Islet precursor cell (in vitro differentiated cells): ENCODE measurements around the gene CEP164.
"Not testable (repeated sequence)": the region's sequence is repeated elsewhere in the genome, so short reads cannot be mapped to it uniquely, and the experiment has no call there.

Experiments
- DNase-seq: peaks from one replicate; pipeline ENCODE4 v3.0.0-alpha.2; 2018

CEP164 gene

GRCh38 chr11:117399100-117399840 lies 71.6 kb downstream of the CEP164 start:
- DNase-seq = not testable (repeated sequence)

- not testable (repeated sequence) for DNase-seq
These were observed 78.2 kb downstream of the CEP164 start for GRCh38 chr11:117405898-117406297.

GRCh38 chr11:117407016-117407415 lies 79.4 kb downstream of the CEP164 start:
- DNase-seq = no peak

- DNase-seq = no peak
These were observed 80.7 kb downstream of the CEP164 start for GRCh38 chr11:117408356-117408755.

- no peak for DNase-seq
These were observed 81.9 kb downstream of the CEP164 start for GRCh38 chr11:117409511-117409910.

- DNase-seq = no peak
These were observed 82.6 kb downstream of the CEP164 start for GRCh38 chr11:117410238-117410637.

GRCh38 chr11:117410861-117411710 lies 83.4 kb downstream of the CEP164 start:
- DNase-seq = no peak

- no peak for DNase-seq
These were observed 84.1 kb downstream of the CEP164 start for GRCh38 chr11:117411736-117412135.

- no peak for DNase-seq
These were observed 84.5 kb downstream of the CEP164 start for GRCh38 chr11:117412176-117412575.

GRCh38 chr11:117412653-117413275 lies 85.1 kb downstream of the CEP164 start:
- no peak for DNase-seq

- DNase-seq = no peak
These were observed 86.0 kb downstream of the CEP164 start for GRCh38 chr11:117413616-117414015.

- no peak for DNase-seq
These were observed 87.1 kb downstream of the CEP164 start for GRCh38 chr11:117414724-117415123.

GRCh38 chr11:117415358-117415896 lies 87.8 kb downstream of the CEP164 start:
- no peak for DNase-seq

GRCh38 chr11:117417342-117417741 lies 89.7 kb downstream of the CEP164 start:
- DNase-seq = no peak

GRCh38 chr11:117417856-117418255 lies 90.2 kb downstream of the CEP164 start:
- DNase-seq = no peak

GRCh38 chr11:117418737-117419481 lies 91.3 kb downstream of the CEP164 start:
- DNase-seq = no peak

- DNase-seq = no peak
These were observed 92.0 kb downstream of the CEP164 start for GRCh38 chr11:117419482-117420142.

GRCh38 chr11:117420143-117420485 lies 92.5 kb downstream of the CEP164 start:
- DNase-seq = no peak

- no peak for DNase-seq
These were observed 92.9 kb downstream of the CEP164 start for GRCh38 chr11:117420598-117420997.

- DNase-seq = no peak
These were observed 93.4 kb downstream of the CEP164 start for GRCh38 chr11:117421041-117421440.

GRCh38 chr11:117421476-117421875 lies 93.8 kb downstream of the CEP164 start:
- DNase-seq = peak; percentile 17

- peak; percentile 31 for DNase-seq
These were observed 95.5 kb downstream of the CEP164 start for GRCh38 chr11:117423046-117423575.
